Prostate gland (tissue), 2 donors: ENCODE data around the gene OSBPL6.

Experiments
- CTCF ChIP-seq, 4 experiments: fragments of 200-600 bp in 2 of 4; fragments of 450-650 bp in 2 of 4; sonication (generic) in 2 of 4; IDR thresholded peaks; 1 replicate in 3 of 4; 2 replicates in 1 of 4; pipeline ENCODE4 v1.5.1; 2016 to 2019; ENCODE audit warnings: antibody characterized with exemption in 4 of 4, mild to moderate bottlenecking in 2 of 4, moderate library complexity in 2 of 4
- POLR2A ChIP-seq: fragments of 450-650 bp; IDR thresholded peaks from one replicate; pipeline ENCODE4 v1.6.1; 2016; ENCODE audit warnings: antibody characterized with exemption, mild to moderate bottlenecking
- POLR2AphosphoS5 ChIP-seq: sonication (generic); formaldehyde crosslinking; IDR thresholded peaks from one replicate; pipeline ENCODE4 v1.6.1; 2017; ENCODE audit warnings: antibody characterized with exemption

GRCh38 chr2:178377046-178377445 lies 182.7 kb downstream of the OSBPL6 start:
- TF ChIP-seq CTCF (IDR thresholded peaks at IDR 0.05) (no peak), POLR2A (no peak), POLR2AphosphoS5 (no peak)
